ENCODE measurements around the gene EPN1. TPM values are rescaled to one million over a fixed set of nuclear protein-coding genes. Genes with fewer than 3 reads are reported as not detected.

The EPN1 gene
- polyA plus RNA-seq, 1 experiment: 60.8 TPM

- Histone ChIP-seq H3K27me3 (ENCODE audit: control insufficient read depth, insufficient read depth, low read length) (no peaks in the 10 kb centered on the region), H3K4me3 (ENCODE audit: low read depth, low read length) (peak overlapping the region; percentile 99), H3K36me3 (ENCODE audit: control insufficient read depth, insufficient read depth, low read length) (no peaks in the 10 kb centered on the region; the same call in 1 of the 2 replicates)
- CTCF ChIA-PET: interaction anchor here (0.9 to 2.2 kb wide), 5 partner anchors 12 to 132 kb away, joined by 3 to 10 read pairs (median 4); partner anchors contain the start of gene ZNF784
- no peak for DNase-seq (ENCODE audit: low read depth)
- TF ChIP-seq CTCF (IDR thresholded peaks at IDR 0.05; ENCODE audit: insufficient read depth, low read depth, low read length): no peak
- POLR2A ChIA-PET: interaction anchor here (1.0 kb wide), 1 partner anchor 12 kb away, joined by 4 read pairs; the partner anchor contains the start of gene CCDC106
These were observed 39.1 kb upstream of the EPN1 start for GRCh38 chr19:55635856-55636440.

GRCh38 chr19:55636723-55637122 is 38.3 kb upstream of the EPN1 start:
- ChIA-PET CTCF (interaction anchor here (1.5 to 2.2 kb wide), 4 partner anchors 12 to 133 kb away, joined by 4 to 10 read pairs (median 4); partner anchors contain the start of gene ZNF784), POLR2A (interaction anchor here (0.6 to 1.0 kb wide), 2 partner anchors 11 to 18 kb away, joined by 3 to 4 read pairs; partner anchors contain the start of gene CCDC106)
- Histone ChIP-seq H3K27me3 (ENCODE audit: control insufficient read depth, insufficient read depth, low read length) (no peaks in the 10 kb centered on the region), H3K36me3 (ENCODE audit: control insufficient read depth, insufficient read depth, low read length) (no peaks in the 10 kb centered on the region; the same call in 1 of the 2 replicates), H3K4me3 (ENCODE audit: low read depth, low read length) (no peak overlapping the region)
- DNase-seq (ENCODE audit: low read depth): no peak
- no peak for TF ChIP-seq CTCF (IDR thresholded peaks at IDR 0.05; ENCODE audit: insufficient read depth, low read depth, low read length)

- POLR2A ChIA-PET: no interaction called here
These were observed 37.5 kb upstream of the EPN1 start for GRCh38 chr19:55637534-55637933.

GRCh38 chr19:55638864-55639359 is 36.1 kb upstream of the EPN1 start:
- DNase-seq (ENCODE audit: low read depth): no peak
- no peaks in the 10 kb centered on the region; the same call in 1 of the 2 replicates for H3K36me3 ChIP-seq (ENCODE audit: control insufficient read depth, insufficient read depth, low read length)
- ChIA-PET CTCF (interaction anchor here (1.0 to 2.5 kb wide), 4 partner anchors 12 to 33 kb away, joined by 3 to 9 read pairs (median 6); partner anchors contain the start of gene U2AF2), POLR2A (no interaction called here)
- H3K4me3 ChIP-seq (ENCODE audit: low read depth, low read length): no peak overlapping the region
- no peaks in the 10 kb centered on the region for H3K27me3 ChIP-seq (ENCODE audit: control insufficient read depth, insufficient read depth, low read length)
- peak; percentile 55 for TF ChIP-seq CTCF (IDR thresholded peaks at IDR 0.05; ENCODE audit: insufficient read depth, low read depth, low read length)

More at GRCh38 chr19:55637534-55637933, 37.5 kb upstream of the EPN1 start:
- no peak for DNase-seq (ENCODE audit: low read depth)
- Histone ChIP-seq H3K36me3 (ENCODE audit: control insufficient read depth, insufficient read depth, low read length) (no peaks in the 10 kb centered on the region; the same call in 1 of the 2 replicates), H3K4me3 (ENCODE audit: low read depth, low read length) (no peak overlapping the region), H3K27me3 (ENCODE audit: control insufficient read depth, insufficient read depth, low read length) (no peaks in the 10 kb centered on the region)
- TF ChIP-seq CTCF (IDR thresholded peaks at IDR 0.05; ENCODE audit: insufficient read depth, low read depth, low read length): no peak
- CTCF ChIA-PET: interaction anchor here (1.1 to 1.8 kb wide), 2 partner anchors 13 to 17 kb away, joined by 4 to 5 read pairs; partner anchors contain the start of genes U2AF2 and ZNF784

GRCh38 chr19:55640043-55640576 is 34.9 kb upstream of the EPN1 start:
- peaks cover 2% of the 10 kb centered on the region for H3K36me3 ChIP-seq (ENCODE audit: control insufficient read depth, insufficient read depth, low read length)
- H3K4me3 ChIP-seq (ENCODE audit: low read depth, low read length): peak overlapping the region; percentile 75
- H3K27me3 ChIP-seq (ENCODE audit: control insufficient read depth, insufficient read depth, low read length): no peaks in the 10 kb centered on the region
- no peak for DNase-seq (ENCODE audit: low read depth)
- CTCF ChIA-PET: interaction anchor here (0.8 to 2.5 kb wide), 5 partner anchors 13 to 35 kb away, joined by 3 to 9 read pairs (median 3); partner anchors contain the start of genes U2AF2 and ZNF865
- TF ChIP-seq CTCF (IDR thresholded peaks at IDR 0.05; ENCODE audit: insufficient read depth, low read depth, low read length): peak; percentile 60
- POLR2A ChIA-PET: interaction anchor here (0.9 kb wide), 1 partner anchor 14 kb away, joined by 4 read pairs; no protein-coding TSS in a partner anchor
